ENCODE data around the gene RPUSD2. TPM values are rescaled to one million over a fixed set of nuclear protein-coding genes. Genes with fewer than 3 reads are reported as not detected.

The RPUSD2 gene
- total RNA-seq, 1 donor from 2014 or later, result 24.8 TPM

GRCh38 chr15:40598126-40598525 is 29.0 kb downstream of the RPUSD2 start:
- CTCF ChIA-PET, result interaction anchor here (1.4 kb wide), 1 partner anchor 262 kb away, joined by 4 read pairs; no protein-coding TSS in a partner anchor
- ATAC-seq (ENCODE audit: low read depth), result no peak
- Mint-ChIP-seq H3K27ac (no peak overlapping the region), H3K27me3 (peaks cover 2% of the 10 kb centered on the region), H3K4me1 (peaks cover 18% of the 10 kb centered on the region), H3K36me3 (ENCODE audit: low read depth) (peaks cover 11% of the 10 kb centered on the region), H3K9me3 (no peaks in the 10 kb centered on the region), H3K4me3 (no peak overlapping the region)
- no peak for TF ChIP-seq CTCF (IDR thresholded peaks at IDR 0.05)
- POLR2A ChIA-PET, result interaction anchor here (0.7 kb wide), 1 partner anchor 97 kb away, joined by 3 read pairs; the partner anchor contains the start of gene RAD51
- no peak for DNase-seq
- intact Hi-C loops (cut with micrococcal nuclease), result no loop called here

GRCh38 chr15:40598672-40599071 is 29.6 kb downstream of the RPUSD2 start:
- TF ChIP-seq CTCF (IDR thresholded peaks at IDR 0.05), result no peak
- DNase-seq (no peak), ATAC-seq (ENCODE audit: low read depth) (no peak)
- H3K36me3 Mint-ChIP-seq (ENCODE audit: low read depth), result peaks cover 10% of the 10 kb centered on the region
- H3K9me3 Mint-ChIP-seq, result no peaks in the 10 kb centered on the region
- H3K4me3 Mint-ChIP-seq, result no peak overlapping the region
- H3K4me1 Mint-ChIP-seq, result peaks cover 12% of the 10 kb centered on the region
- intact Hi-C loops (cut with micrococcal nuclease), result no loop called here
- ChIA-PET POLR2A (interaction anchor here (1.4 kb wide), 1 partner anchor 9 kb away, joined by 4 read pairs; no protein-coding TSS in a partner anchor), CTCF (interaction anchor here (1.4 kb wide), 1 partner anchor 261 kb away, joined by 4 read pairs; no protein-coding TSS in a partner anchor)
- H3K27ac Mint-ChIP-seq, result no peak overlapping the region
- peaks cover 1% of the 10 kb centered on the region for H3K27me3 Mint-ChIP-seq

- Mint-ChIP-seq H3K27ac (no peak overlapping the region), H3K27me3 (no peaks in the 10 kb centered on the region), H3K4me1 (peaks cover 2% of the 10 kb centered on the region), H3K9me3 (no peaks in the 10 kb centered on the region), H3K36me3 (ENCODE audit: low read depth) (no peaks in the 10 kb centered on the region), H3K4me3 (no peak overlapping the region)
- ChIA-PET POLR2A (interaction anchor here (0.6 kb wide), 1 partner anchor 11 kb away, joined by 6 read pairs; no protein-coding TSS in a partner anchor), CTCF (no interaction called here)
- no peak for TF ChIP-seq CTCF (IDR thresholded peaks at IDR 0.05)
- DNase-seq (no peak), ATAC-seq (ENCODE audit: low read depth) (no peak)
- intact Hi-C loops (cut with micrococcal nuclease), result no loop called here
These were observed 31.9 kb downstream of the RPUSD2 start for GRCh38 chr15:40600956-40601355.

- Mint-ChIP-seq H3K36me3 (ENCODE audit: low read depth) (no peaks in the 10 kb centered on the region), H3K4me3 (no peak overlapping the region), H3K27ac (no peak overlapping the region), H3K4me1 (peaks cover 2% of the 10 kb centered on the region), H3K9me3 (no peaks in the 10 kb centered on the region), H3K27me3 (no peaks in the 10 kb centered on the region)
- no peak for TF ChIP-seq CTCF (IDR thresholded peaks at IDR 0.05)
- ChIA-PET CTCF (interaction anchor here (1.7 kb wide), 1 partner anchor 15 kb away, joined by 6 read pairs; no protein-coding TSS in a partner anchor), POLR2A (no interaction called here)
- no peak for DNase-seq
- no peak for ATAC-seq (ENCODE audit: low read depth)
- intact Hi-C loops (cut with micrococcal nuclease), result no loop called here
These were observed 34.8 kb downstream of the RPUSD2 start for GRCh38 chr15:40603935-40604334.

GRCh38 chr15:40613080-40613479 is 44.0 kb downstream of the RPUSD2 start:
- peaks cover 2% of the 10 kb centered on the region for H3K4me1 Mint-ChIP-seq
- no peak for ATAC-seq (ENCODE audit: low read depth)
- no peak overlapping the region for H3K4me3 Mint-ChIP-seq
- no peak for DNase-seq
- intact Hi-C loops (cut with micrococcal nuclease), result no loop called here
- TF ChIP-seq CTCF (IDR thresholded peaks at IDR 0.05), result no peak
- H3K36me3 Mint-ChIP-seq (ENCODE audit: low read depth), result no peaks in the 10 kb centered on the region
- H3K27ac Mint-ChIP-seq, result no peak overlapping the region
- CTCF ChIA-PET, result no interaction called here
- POLR2A ChIA-PET, result no interaction called here
- H3K9me3 Mint-ChIP-seq, result no peaks in the 10 kb centered on the region
- H3K27me3 Mint-ChIP-seq, result no peaks in the 10 kb centered on the region
